ENCODE measurements around the gene PCDHGA9.
"Not testable (repeated sequence)": the region's sequence is repeated elsewhere in the genome, so short reads cannot be mapped to it uniquely, and the experiment has no call there.

PCDHGA9 gene

DNA sequence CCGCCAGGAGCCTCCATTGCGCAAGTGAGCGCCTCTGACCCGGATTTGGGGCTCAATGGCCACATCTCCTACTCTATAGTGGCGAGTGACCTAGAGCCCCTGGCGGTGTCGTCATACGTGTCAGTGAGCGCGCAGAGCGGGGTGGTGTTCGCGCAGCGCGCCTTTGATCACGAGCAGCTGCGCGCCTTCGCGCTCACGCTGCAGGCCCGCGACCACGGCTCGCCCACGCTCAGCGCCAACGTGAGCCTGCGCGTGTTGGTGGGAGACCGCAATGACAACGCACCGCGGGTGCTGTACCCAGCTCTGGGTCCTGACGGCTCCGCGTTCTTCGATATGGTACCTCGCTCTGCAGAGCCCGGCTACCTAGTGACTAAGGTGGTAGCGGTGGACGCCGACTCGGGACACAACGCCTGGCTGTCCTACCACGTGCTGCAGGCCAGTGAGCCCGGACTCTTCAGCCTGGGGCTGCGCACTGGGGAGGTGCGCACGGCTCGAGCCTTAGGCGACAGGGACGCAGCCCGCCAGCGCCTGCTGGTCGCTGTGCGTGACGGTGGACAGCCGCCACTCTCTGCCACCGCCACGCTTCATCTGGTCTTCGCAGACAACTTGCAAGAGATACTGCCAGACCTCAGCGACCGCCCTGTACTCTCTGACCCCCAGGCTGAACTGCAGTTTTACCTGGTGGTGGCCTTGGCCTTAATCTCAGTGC is 7.2 kb downstream of the PCDHGA9 start:
- Histone ChIP-seq H3K36me3 (ENCODE audit: insufficient read depth) (no peaks in the 10 kb centered on the region), H3K4me3 (IDR thresholded peaks at IDR 0.05; ENCODE audit: insufficient read depth, low read depth, low read length) (no peak overlapping the region), H3K4me2 (no peak overlapping the region), H3K79me2 (ENCODE audit: insufficient read depth, low read depth) (no peaks in the 10 kb centered on the region), H3K4me1 (ENCODE audit: low read depth, poor library complexity, severe bottlenecking) (no peaks in the 10 kb centered on the region), H2AFZ (ENCODE audit: low read depth) (no peak overlapping the region), H3K9ac (no peak overlapping the region), H3K27ac (no peak overlapping the region), H4K20me1 (ENCODE audit: insufficient read depth) (no peaks in the 10 kb centered on the region), H3K27me3 (ENCODE audit: insufficient read depth, low read depth) (no peaks in the 10 kb centered on the region)
- no peak for TF ChIP-seq CTCF (conservative IDR thresholded peaks at IDR 0.05; ENCODE audit: low read depth, low read length)

- no peaks in the 10 kb centered on the region for H3K27me3 ChIP-seq (ENCODE audit: insufficient read depth, low read depth)
- no peak overlapping the region for H3K4me2 ChIP-seq
- no peak overlapping the region for H3K27ac ChIP-seq
- no peak for TF ChIP-seq CTCF (conservative IDR thresholded peaks at IDR 0.05; ENCODE audit: low read depth, low read length)
- H2AFZ ChIP-seq (ENCODE audit: low read depth) = no peak overlapping the region
- H3K4me3 ChIP-seq (IDR thresholded peaks at IDR 0.05; ENCODE audit: insufficient read depth, low read depth, low read length) = no peak overlapping the region
- no peaks in the 10 kb centered on the region for H3K4me1 ChIP-seq (ENCODE audit: low read depth, poor library complexity, severe bottlenecking)
- no peaks in the 10 kb centered on the region for H3K36me3 ChIP-seq (ENCODE audit: insufficient read depth)
- no peak overlapping the region for H3K9ac ChIP-seq
- H4K20me1 ChIP-seq (ENCODE audit: insufficient read depth) = no peaks in the 10 kb centered on the region
- no peaks in the 10 kb centered on the region for H3K79me2 ChIP-seq (ENCODE audit: insufficient read depth, low read depth)
Measured at GRCh38 chr5:141411575-141411974, 9.0 kb downstream of the PCDHGA9 start.

GRCh38 chr5:141412854-141413539 is 10.4 kb downstream of the PCDHGA9 start, which contains the start of gene PCDHGA10:
Gene PCDHGA10 (plus strand): TSS chr5:141412987. CDS start chr5:141413176, 189 bp downstream.
- H4K20me1 ChIP-seq (ENCODE audit: insufficient read depth) = no peaks in the 10 kb centered on the region
- H3K27me3 ChIP-seq (ENCODE audit: insufficient read depth, low read depth) = no peaks in the 10 kb centered on the region
- no peak within 1 kb of the TSS for H2AFZ ChIP-seq (ENCODE audit: low read depth)
- TF ChIP-seq CTCF (conservative IDR thresholded peaks at IDR 0.05; ENCODE audit: low read depth, low read length) = no peak
- no peaks in the 10 kb centered on the region for H3K4me1 ChIP-seq (ENCODE audit: low read depth, poor library complexity, severe bottlenecking)
- no peak within 1 kb of the TSS for H3K4me2 ChIP-seq
- H3K27ac ChIP-seq = no peak within 1 kb of the TSS
- H3K36me3 ChIP-seq (ENCODE audit: insufficient read depth) = no peaks in the 10 kb centered on the region
- no peaks in the 10 kb centered on the region for H3K79me2 ChIP-seq (ENCODE audit: insufficient read depth, low read depth)
- no peak within 1 kb of the TSS for H3K9ac ChIP-seq
- H3K4me3 ChIP-seq (IDR thresholded peaks at IDR 0.05; ENCODE audit: insufficient read depth, low read depth, low read length) = no peak within 1 kb of the TSS

DNA sequence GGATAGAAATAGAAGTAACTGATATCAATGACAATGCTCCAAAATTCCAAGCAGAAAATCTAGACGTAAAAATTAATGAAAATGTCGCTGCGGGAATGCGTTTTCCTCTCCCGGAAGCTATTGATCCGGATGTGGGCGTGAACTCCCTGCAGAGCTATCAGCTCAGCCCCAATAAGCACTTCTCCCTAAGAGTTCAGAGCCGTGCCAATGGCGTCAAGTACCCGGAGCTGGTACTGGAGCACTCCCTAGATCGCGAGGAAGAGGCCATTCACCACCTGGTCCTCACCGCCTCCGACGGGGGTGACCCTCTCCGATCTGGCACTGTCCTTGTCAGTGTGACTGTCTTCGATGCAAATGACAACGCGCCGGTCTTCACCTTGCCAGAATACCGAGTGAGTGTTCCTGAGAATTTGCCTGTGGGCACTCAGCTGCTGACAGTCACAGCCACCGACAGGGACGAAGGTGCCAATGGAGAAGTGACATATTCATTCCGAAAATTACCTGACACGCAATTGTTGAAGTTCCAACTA is 11.0 kb downstream of the PCDHGA9 start:
- Histone ChIP-seq H3K27me3 (ENCODE audit: insufficient read depth, low read depth) (no peaks in the 10 kb centered on the region), H3K27ac (no peak overlapping the region), H3K4me3 (IDR thresholded peaks at IDR 0.05; ENCODE audit: insufficient read depth, low read depth, low read length) (no peak overlapping the region), H3K9ac (no peak overlapping the region), H3K36me3 (ENCODE audit: insufficient read depth) (no peaks in the 10 kb centered on the region), H3K4me2 (no peak overlapping the region), H4K20me1 (ENCODE audit: insufficient read depth) (no peaks in the 10 kb centered on the region), H3K79me2 (ENCODE audit: insufficient read depth, low read depth) (no peaks in the 10 kb centered on the region), H2AFZ (ENCODE audit: low read depth) (no peak overlapping the region), H3K4me1 (ENCODE audit: low read depth, poor library complexity, severe bottlenecking) (no peaks in the 10 kb centered on the region)
- TF ChIP-seq CTCF (conservative IDR thresholded peaks at IDR 0.05; ENCODE audit: low read depth, low read length) = no peak

DNA sequence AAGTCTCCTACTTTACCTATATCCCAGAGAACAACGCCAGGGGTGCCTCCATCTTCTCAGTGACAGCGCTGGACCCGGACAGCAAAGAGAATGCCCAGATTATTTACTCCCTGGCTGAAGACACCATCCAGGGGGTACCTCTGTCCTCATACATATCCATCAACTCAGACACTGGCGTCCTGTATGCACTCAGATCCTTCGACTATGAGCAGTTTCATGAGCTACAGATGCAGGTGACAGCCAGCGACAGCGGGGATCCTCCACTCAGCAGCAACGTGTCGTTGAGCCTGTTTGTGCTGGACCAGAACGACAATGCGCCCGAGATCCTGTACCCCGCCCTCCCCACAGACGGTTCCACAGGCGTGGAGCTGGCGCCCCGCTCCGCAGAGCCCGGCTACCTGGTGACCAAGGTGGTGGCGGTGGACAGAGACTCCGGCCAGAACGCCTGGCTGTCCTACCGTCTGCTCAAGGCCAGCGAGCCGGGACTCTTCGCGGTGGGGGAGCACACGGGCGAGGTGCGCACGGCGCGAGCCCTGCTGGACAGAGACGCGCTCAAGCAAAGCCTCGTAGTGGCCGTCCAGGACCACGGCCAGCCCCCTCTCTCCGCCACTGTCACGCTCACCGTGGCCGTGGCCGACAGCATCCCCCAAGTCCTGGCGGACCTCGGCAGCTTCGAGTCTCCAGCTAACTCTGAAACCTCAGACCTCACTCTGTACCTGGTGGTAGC is 12.1 kb downstream of the PCDHGA9 start:
- H3K4me3 ChIP-seq (IDR thresholded peaks at IDR 0.05; ENCODE audit: insufficient read depth, low read depth, low read length); H3K79me2 ChIP-seq (ENCODE audit: insufficient read depth, low read depth); H2AFZ ChIP-seq (ENCODE audit: low read depth); H3K4me2 ChIP-seq; H3K36me3 ChIP-seq (ENCODE audit: insufficient read depth); H3K4me1 ChIP-seq (ENCODE audit: low read depth, poor library complexity, severe bottlenecking); H3K27ac ChIP-seq; H3K27me3 ChIP-seq (ENCODE audit: insufficient read depth, low read depth); H3K9ac ChIP-seq; H4K20me1 ChIP-seq (ENCODE audit: insufficient read depth): not testable (repeated sequence)

GRCh38 chr5:141415275-141415618 is 12.7 kb downstream of the PCDHGA9 start:
- not testable (repeated sequence) for H2AFZ ChIP-seq (ENCODE audit: low read depth); H3K4me3 ChIP-seq (IDR thresholded peaks at IDR 0.05; ENCODE audit: insufficient read depth, low read depth, low read length); H3K79me2 ChIP-seq (ENCODE audit: insufficient read depth, low read depth); H3K4me1 ChIP-seq (ENCODE audit: low read depth, poor library complexity, severe bottlenecking); H3K27ac ChIP-seq; H3K36me3 ChIP-seq (ENCODE audit: insufficient read depth); H3K9ac ChIP-seq; H3K4me2 ChIP-seq; H4K20me1 ChIP-seq (ENCODE audit: insufficient read depth); H3K27me3 ChIP-seq (ENCODE audit: insufficient read depth, low read depth)

Data from KMS-11 (cell line).